ENCODE data around the gene MAN1C1.

DNA sequence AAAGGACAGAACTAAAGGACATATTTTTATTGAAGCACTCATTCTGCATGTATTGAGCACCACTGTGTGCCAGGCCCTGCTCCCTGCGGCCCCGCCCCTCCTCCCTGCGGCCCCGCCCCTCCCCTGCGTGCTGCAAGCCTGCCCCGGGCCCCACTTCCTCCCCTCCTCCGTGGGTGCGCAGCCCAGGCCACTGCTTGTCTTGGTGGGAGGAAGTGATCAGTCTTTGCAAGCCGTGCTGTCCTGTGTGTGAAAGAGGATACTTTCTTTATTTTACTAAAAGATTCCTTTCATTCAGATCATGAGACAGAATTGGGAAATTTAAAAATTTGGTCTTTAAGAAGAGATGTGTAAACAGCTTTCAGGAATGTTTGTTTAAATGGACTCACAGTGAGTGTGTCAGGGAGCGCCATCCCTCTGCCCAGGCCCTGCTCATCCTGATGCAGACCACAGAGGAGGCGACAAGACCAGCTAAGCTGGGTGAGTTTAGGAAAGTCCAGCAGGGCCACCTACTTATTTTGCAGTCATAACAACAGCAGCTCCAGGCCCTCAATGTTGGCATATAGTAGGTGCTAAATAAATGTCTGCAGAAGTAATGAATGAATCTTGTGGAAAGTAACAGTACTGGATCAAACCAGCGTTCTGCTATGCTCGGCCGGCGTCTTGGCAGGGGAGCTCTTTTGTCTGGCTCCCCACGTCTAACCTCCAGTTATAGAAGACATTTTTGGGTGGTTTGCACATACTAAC is 95.1 kb downstream of the MAN1C1 start:
- no peak for TF ChIP-seq TAF1 (IDR thresholded peaks at IDR 0.05; ENCODE audit: borderline replicate concordance, low read depth, low read length)
- no peak for TF ChIP-seq CTCF (IDR thresholded peaks at IDR 0.05)
- no peak for TF ChIP-seq GABPA (IDR thresholded peaks at IDR 0.05; ENCODE audit: low read depth)
- no peak for TF ChIP-seq USF2 (IDR thresholded peaks at IDR 0.05; ENCODE audit: borderline replicate concordance, low read depth, low read length)
- no peak for TF ChIP-seq ZBTB33 (IDR thresholded peaks at IDR 0.05; ENCODE audit: borderline replicate concordance, low read depth)
- TF ChIP-seq POLR2AphosphoS5 (IDR thresholded peaks at IDR 0.05; ENCODE audit: low read depth, low read length), result no peak
- no peak for TF ChIP-seq CHD2 (IDR thresholded peaks at IDR 0.05; ENCODE audit: low read length, partially characterized antibody)
